Upper lobe of left lung (tissue), 4 donors: ENCODE data around the gene LIPH.

Experiments used
- CTCF ChIP-seq, 6 experiments: fragments of 450-650 bp in 4 of 6; fragments of 200-600 bp in 2 of 6; sonication (generic) in 2 of 6; IDR thresholded peaks; one replicate each; pipeline ENCODE4 v1.5.1; 2016 to 2019; ENCODE audit warnings: antibody characterized with exemption in 6 of 6
- POLR2A ChIP-seq, 4 donors: fragments of 450-650 bp; IDR thresholded peaks; one replicate each; pipeline ENCODE4 v1.5.1; 2016 to 2017; ENCODE audit warnings: antibody characterized with exemption in 4 of 4, mild to moderate bottlenecking in 2 of 4
- POLR2AphosphoS5 ChIP-seq, 2 donors: sonication (generic); formaldehyde crosslinking; IDR thresholded peaks; one replicate each; pipeline ENCODE4 v1.5.1; 2017; ENCODE audit warnings: antibody characterized with exemption in 2 of 2

- TF ChIP-seq POLR2AphosphoS5 (IDR thresholded peaks at IDR 0.05) (no peak), POLR2A (IDR thresholded peaks at IDR 0.05) (no peak), CTCF (IDR thresholded peaks at IDR 0.05) (no peak)
Measured at GRCh38 chr3:185507883-185508282, 44.5 kb downstream of the LIPH start.
